ENCODE data around the gene PTTG1IP2.

DNA sequence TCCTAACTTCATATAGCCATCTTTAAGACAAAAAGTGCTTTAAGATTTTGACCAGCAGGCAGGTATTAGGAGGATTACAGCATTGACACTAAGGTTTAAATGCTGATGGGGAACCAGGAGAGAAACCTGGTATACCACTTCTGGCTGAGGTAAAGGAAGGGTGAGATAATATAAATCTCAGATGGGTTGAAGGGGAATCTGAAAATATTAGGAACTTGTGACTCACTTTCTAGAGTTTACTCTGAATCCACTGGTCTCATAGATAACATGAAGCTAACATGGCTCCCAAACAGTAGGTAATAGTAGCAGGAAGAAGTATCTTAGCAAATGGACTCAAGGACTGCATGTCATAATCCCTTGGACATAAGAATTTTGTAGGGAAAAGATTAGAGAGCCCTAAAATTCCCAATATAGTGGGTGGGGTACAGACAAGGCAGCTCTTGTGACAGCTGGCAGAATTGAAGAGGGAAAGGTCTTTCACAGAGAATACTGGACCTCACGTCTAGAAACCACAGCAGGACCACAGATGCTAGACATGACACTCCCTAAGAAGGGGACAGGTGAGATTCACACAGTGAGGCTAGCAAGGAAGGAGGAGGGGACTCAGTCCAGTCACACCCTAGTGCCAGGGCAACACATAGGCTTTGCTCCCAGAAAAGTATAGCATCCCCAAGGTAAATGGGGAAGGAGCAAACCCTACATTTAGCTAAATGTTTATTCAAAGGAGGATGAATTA lies 3.5 kb downstream of the PTTG1IP2 start:
- TF ChIP-seq, protein P1, sequence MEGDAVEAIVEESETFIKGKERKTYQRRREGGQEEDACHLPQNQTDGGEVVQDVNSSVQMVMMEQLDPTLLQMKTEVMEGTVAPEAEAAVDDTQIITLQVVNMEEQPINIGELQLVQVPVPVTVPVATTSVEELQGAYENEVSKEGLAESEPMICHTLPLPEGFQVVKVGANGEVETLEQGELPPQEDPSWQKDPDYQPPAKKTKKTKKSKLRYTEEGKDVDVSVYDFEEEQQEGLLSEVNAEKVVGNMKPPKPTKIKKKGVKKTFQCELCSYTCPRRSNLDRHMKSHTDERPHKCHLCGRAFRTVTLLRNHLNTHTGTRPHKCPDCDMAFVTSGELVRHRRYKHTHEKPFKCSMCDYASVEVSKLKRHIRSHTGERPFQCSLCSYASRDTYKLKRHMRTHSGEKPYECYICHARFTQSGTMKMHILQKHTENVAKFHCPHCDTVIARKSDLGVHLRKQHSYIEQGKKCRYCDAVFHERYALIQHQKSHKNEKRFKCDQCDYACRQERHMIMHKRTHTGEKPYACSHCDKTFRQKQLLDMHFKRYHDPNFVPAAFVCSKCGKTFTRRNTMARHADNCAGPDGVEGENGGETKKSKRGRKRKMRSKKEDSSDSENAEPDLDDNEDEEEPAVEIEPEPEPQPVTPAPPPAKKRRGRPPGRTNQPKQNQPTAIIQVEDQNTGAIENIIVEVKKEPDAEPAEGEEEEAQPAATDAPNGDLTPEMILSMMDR (IDR thresholded peaks at IDR 0.05) = no peak
- no peak for TF ChIP-seq EZH2 (IDR thresholded peaks at IDR 0.05; ENCODE audit: borderline replicate concordance, insufficient read depth, low read depth, low read length, poor library complexity, severe bottlenecking)
